GM21381 (cell line): ENCODE results near the gene ABCC4.

Experiments
- ATAC-seq: cut with Tn5 transposase; IDR thresholded peaks from one replicate; pipeline ENCODE4 v1.9.1; 2021; ENCODE audit warnings: mild to moderate bottlenecking, moderate library complexity; ENCODE audit not compliant: unreplicated experiment

ABCC4 gene

DNA sequence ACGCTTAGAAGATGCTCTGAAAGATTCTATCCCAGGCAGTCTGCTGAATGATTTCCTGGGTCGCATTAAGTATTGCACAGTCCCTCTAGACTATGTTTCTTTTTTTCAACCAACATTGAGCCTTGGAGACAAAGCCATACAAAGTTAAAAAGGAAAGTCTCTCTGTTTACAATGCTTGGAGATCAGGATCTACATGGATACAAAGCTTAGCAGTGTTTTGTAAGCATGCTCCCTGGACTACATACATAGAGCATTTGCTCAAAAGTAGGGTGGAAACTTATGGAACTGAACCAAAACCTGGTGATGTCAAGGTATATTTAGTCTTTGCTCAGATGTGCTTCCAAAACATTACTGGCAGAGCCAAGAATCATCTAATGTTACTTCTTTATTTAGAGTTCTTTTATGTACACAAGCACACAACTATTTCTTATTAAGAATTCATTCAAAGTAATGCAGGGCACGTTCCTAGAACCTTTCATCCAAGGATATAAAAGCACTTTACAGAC, 241.2 kb downstream of the ABCC4 start:
- ATAC-seq = no peak

DNA sequence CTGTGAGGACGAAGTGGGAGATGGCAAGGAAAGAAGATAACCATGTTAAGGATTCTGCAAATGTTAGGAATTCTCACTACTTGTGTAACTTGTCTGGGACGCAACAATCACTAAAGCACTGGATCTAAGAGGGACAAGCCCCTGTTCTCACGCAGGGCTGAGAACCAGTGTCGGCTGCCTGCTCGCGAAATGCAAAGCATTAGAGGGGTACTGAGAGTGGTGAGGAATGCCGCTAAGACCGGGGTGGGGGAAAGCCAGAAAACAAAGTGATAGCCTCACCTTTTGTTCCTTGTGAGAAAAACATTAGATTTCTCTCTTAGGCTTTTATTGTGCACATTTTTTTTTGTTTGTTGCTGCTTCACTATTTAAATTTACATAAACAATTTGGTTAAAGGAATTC, 241.9 kb downstream of the ABCC4 start:
- no peak for ATAC-seq

DNA sequence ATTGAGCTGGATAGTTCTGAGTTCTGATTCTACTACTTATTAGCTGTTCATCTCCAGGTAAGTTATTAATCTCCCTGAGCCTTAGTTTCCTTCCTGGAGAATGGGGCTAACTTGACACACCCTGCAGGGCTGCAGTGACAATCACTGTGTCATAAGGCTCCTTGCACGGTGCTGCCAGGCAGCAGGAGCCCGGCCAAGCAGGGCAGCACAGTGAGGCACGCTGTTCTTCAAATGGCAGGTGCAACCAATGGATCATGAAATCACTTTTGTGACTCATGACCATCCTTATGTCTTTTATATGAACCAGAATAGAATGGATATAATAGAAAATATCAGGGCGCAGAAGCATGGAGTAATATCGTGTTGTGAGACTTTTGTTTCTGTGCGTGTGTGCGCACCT, 242.6 kb downstream of the ABCC4 start:
- no peak for ATAC-seq

DNA sequence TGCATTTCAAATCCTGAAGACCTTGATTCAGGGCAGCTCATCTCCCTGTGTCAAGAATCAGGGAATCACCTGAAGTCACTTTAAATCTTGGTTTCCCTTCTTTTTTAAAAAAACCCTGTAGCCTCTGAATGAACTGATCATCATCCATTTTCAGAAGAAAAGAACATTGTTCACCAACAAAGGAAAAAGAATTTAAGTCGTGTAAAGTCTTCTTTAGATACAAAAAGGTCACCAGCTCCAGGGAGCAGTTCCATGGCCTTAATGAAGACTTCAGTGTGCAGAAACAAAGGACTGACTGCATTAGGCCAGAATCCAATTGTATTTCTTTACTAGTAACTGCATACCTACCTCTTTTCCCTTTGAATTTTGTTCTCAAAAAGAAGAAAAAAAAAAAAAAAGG, 245.0 kb downstream of the ABCC4 start:
- ATAC-seq = no peak

DNA sequence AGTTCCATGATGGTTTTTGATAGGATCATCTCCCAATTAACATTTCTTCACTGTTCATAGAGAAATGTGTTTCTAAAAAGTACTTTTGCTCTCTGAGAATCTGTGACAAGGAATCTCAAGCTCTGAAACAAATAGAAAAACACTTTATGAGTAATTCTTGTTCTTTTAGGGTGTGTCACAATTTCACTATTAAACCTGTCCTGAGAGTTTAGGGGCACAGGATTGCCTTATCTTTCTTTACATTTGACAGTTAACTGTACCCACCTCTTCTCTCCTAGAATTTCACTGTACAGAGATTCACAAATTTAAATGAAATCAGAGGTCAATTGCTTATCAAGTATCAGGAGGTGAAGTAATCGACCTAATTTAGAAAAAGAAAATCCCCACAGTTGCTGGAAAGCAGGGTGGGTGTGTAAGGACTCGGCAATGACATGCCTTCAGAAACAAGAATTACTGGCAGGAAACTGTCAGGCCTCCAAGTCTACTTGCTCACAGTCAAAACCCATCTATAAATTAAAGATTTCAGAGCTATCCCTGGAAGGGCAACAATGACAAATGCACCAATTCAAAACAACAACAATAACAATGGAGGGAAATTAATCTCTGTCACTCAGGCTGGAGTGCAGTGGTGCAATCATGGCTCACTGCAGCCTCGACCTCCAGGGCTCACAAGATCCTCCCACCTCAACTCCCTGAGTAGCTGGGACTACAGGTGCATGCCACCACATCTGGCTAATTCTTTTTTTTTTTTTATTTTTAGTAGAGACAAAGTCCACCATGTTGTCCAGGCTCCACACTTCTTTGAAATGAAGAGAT, 250.2 kb downstream of the ABCC4 start:
- ATAC-seq = peak; percentile 68

DNA sequence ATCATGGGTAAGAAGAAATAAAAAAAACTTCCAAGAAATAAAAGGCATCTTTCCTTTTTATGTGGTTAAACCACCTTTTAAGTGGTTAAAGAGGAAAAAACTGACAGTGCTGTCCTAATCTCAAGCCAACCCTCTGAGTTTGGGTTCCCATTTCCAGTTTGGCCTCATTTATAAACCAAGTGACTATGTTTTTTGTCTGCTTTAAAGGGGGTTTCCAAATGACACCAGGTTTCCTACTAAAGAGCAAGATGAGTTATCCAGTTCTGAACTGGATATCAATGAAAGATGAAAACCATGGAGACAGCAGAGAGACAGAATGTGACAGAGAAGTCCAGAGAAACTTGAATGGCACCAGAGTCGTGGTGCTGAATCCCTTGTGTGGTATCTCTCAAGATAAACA, 251.5 kb downstream of the ABCC4 start:
- ATAC-seq = no peak

DNA sequence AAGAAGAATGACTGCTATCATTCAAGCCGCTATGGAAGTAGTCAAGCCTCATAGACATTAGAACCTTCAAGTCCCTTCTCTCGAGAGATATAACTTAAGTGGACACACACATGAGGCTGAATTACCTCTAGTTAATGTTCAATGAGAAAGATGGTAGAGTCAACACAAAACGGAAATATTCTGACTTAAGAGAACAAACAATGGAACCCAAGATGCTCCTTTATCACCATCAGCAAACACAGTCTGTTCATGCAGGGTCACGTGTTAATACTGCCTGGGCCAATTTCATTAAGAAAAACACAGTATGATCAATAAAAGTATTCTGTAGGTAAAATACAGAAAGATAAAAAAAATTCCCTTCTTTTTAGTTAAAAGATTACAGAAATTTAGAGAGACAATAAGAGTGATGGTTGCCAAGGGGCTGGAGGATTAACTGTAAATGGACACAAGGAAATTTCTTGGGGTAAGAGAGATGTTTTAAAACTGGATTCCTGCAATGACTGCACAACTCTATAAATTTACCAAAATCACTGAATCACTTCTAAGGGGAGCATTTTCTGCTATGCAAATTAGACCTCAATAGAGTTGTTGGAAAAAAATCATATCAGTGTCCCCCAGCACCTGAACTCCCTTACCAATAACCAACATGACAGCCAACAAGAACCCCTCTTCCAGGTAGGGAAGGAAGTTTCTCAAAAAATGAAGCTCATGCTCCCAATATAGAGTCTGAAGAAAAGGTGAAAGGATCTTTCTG, 256.6 kb downstream of the ABCC4 start:
- no peak for ATAC-seq

DNA sequence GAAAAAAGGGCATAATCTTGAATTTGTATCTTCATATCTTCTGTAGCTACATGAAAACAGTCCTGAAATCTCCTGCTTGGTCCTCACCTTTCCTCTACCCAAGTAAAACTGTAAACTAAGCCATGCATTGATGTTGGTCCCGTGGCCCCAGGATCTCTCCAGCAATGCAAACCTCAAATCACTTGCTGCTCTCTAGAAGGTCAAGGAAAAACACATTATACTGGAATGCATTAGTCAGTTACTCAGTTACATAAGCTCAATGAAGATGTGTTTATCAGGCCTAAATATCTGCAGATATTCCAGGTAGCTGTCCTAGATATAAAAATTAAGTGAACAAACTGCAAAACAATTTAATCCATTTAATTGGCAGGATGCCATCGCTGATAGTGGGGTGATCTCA, 261.8 kb downstream of the ABCC4 start:
- ATAC-seq = no peak

DNA sequence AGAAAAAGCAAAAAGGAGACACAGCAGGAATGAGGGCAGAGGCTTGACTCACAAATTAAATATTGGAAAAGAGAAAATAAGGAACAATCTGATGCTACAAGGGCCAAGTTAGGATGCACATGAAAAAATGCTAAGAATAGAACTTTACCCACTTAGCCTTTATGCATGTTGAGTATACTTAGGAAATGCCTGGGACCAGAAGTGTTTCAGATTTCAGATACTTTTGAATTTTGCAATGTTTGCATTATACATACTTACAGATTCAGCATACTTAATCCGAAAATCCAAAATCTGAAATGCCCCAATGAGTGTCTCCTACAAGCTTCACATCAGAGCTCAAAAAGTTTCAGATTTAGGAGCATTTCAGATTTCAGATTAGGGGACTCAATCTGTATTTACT, 262.3 kb downstream of the ABCC4 start:
- ATAC-seq = no peak

DNA sequence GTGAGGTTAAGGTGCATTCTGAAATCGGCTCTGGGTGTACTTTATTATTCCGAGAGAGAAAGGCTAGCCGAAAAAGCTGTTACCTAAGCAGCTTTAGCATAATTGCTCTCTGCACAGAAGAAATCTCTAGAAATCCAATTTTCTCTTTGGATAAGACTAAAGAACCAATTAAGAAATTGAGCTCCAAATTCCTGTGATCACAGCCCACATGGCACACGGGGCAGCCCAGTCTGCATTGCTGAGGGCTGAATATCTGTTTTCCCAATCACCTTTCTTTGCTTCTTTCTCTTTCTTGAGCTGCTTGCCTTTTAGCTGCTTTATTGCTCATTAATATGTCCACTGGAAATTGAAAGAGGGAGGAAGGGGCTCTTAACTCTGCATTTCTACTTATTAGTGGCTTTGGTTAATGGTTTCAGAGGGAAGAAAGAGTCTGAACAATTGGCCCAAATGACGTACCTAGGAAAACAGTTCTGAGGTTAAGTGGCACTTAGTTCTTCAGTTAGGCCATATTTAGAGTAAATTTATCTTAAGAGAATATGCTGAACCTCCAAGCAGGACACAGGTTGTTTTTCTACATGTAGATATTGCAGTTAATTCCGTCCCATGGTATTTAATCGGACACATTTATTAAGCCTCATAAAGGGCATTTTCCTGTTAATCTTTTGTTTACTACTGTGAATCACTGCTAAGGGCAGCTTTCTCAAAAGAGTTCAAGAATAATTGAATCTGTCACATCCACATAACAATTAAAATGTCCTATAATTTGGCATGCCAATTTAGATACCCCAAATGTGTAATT, 265.7 kb downstream of the ABCC4 start:
- ATAC-seq = no peak

DNA sequence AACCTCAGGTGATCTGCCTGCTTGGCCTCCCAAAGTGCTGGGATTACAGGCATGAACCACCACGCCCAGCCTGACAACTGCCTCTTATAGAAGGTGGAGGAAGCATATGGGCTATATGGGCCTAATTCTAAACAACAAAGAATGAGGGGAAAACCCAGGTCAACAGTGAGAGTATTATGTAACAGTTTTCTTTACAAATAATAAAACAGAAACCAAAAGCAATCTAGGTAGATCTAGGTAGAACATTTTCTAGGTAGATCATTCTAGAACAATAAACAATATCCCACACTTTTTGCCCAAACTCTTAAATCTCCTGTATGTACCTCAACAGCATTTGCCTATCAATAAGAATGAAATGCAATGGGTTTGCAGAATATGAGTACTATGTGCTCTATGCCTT, 267.4 kb downstream of the ABCC4 start:
- peak; percentile 68 for ATAC-seq

DNA sequence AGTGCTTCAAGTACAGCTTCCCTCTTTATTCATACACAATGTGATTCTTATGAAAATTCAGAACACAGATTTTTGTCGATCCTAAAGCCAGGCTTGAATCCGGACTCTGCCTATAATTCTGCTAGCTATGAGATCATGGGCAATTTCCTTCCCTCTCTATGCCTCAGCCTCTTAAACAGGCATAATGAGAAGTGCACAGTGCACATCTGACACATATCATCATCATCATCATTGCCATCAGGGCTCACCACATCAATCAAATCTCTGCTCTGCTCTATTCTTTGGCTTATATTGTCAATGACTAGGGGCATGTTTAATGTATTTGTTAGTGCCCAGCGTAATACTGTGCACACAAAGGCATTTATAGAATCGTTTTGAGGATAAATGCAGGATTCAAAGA, 269.1 kb downstream of the ABCC4 start:
- ATAC-seq = no peak

DNA sequence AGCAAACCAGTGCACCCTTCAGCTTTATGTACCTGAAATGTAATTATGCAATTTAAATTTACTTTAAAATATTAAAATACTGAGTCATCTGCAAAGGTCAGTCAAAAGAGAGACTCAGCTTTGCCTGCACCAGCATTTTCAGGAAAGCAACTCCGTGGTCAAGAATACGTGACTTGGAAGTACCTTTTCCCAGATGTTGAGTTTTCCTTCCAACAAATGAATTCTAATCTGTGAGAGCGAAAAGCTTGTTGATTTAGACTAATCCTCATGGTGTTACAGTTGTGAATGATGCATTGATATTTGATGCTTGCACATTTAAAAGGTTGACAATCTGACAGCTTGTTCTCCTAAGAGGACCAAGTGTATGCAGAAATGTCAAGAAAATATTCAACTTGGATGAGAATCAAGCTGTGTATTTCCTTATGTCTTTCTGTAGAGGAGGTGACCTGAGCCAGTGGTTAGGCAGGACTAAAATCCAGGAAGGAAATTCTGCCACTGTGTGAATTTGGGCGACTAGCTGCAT, 270.4 kb downstream of the ABCC4 start:
- no peak for ATAC-seq

DNA sequence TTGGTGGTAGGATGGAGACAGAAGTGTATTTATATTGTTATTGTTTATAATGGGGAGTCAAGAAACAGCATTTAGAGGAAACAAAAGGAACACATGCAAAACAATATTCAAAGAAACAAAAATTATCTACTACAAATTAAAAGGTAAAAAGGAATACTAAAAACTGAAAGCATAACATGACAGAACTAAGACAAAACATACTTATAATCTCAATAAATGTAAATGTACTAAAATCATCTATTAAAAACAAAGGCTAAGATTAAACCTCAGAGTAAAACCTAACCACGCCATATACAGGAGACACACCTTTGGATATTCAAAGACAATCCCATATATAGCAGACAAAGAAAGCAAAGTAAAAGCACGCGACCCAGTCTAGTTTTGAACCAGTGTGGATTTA, 273.6 kb downstream of the ABCC4 start:
- no peak for ATAC-seq

DNA sequence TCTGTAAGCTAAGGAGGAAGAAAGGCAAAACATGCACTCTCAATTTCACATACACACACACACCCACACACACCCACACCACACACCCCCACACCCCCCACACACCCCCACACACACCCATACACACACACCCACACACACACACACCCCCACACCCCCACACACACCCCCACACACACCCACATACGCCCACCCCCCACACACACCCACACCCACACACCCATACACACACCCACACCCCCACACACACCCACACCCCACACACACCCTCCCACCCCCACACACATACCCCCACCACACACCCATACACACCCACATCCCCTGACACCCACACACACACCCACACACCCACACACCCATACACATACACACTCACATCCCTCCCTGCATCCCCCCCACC, 276.1 kb downstream of the ABCC4 start:
- no peak for ATAC-seq

DNA sequence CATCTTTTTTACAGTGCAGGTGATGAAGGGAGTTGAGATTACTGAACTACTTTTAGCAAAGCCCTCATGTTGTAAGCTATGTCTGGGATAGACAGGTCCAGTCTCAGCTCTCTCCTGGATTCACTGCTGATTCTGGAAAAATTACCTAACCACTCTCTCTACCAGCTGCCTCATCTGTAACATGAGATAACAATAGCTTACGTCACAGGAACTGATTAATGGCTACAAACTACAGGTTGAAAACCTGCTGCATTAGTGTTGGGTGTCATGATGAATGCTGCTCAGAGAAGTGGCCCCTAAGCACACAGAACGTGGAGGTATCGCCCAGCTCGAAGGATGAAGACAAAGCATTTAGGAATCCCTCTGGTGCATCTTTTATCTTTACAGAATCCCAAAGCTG, 277.8 kb downstream of the ABCC4 start:
- ATAC-seq = no peak

DNA sequence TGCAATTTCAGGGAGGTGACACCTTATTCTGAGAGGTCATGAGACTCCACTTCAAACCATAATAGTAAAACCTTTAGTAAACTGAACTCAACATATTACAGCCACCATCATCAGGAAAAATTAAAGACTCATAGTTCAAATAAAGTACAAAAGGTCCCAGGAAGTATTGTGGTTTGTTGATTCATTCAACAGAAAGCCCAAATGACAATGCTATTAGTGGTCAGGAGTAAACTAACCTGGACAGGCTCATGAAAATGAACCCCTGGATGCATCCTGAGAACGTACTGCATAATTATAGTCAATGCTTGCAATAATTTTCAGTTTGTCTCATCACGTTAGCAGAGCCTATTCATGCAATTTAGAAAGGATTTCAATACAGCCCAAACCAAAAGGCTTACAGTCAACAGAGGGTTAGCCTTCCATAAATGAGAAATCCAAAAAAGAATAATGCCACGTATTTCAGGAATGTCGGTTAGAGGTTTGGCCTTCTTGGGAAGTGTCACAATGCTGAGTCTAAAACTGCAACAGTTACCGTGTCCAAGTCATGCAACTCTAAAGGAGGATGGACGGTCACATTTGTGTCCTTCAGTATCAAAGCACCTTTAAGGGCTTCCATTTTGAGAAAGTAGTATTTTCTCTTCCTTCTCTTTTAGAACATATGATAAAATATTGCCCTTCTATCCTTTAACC, 280.8 kb downstream of the ABCC4 start:
- no peak for ATAC-seq

DNA sequence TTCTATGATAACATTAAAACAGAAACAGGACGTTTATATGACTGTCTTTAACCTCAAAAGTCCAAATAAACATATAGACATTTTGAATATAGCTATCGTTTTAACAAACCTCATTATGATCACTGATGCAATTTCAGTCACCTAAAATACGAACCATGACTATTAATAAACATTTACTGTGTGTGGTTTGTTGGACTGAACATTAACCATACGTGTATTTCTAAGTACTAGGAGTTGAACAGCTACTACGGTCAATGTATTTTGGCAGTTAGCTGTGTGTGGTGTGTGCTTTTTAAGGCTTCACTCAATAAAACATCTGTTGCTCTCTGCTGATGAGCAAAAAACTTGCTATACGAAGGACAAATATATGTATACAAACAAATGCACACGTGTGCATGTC, 281.4 kb downstream of the ABCC4 start:
- ATAC-seq = no peak

DNA sequence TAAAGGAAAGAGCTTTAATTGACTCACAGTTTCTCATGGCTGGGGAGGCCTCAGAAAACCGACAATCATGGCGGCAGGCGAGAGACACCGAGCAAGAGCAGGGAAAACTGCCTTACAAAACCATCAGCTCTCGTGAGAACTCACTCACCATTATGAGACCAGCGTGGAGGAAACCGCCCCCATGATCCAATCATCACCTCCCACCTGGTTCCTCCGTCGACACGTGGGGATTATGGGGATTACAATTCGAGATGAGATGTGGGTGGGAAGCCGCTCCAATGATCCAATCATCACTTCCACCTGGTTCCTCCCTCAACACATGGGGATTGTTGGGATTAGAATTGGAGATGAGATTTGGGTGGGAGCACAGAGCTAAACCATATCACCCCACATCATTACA, 293.9 kb downstream of the ABCC4 start:
- no peak for ATAC-seq

DNA sequence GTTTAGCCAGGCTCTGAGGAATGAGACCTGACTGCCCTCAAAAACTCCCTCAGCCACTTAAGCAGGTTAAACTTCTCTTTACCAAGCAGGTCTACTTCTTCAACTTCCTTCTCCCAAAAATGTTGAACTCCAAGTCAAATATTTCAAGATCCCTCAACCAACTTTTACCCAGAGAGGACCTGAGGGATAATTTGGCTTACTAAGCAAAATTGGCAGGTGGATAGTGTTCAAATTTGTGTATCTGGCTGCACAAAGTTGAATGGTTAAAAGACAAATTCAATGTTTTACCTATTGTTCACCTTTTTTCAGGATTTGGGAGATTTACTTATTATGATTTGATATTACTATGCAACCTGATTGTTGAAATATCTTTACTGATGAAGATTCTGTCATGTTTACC, 296.0 kb downstream of the ABCC4 start:
- no peak for ATAC-seq
